GM19025 (cell line): ENCODE data around the gene TSPAN16.

Experiments
- ATAC-seq: cut with Tn5 transposase; IDR thresholded peaks from one replicate; pipeline ENCODE4 v1.9.1; 2021; ENCODE audit warnings: mild to moderate bottlenecking, low read depth, moderate library complexity; ENCODE audit not compliant: unreplicated experiment

TSPAN16 gene

GRCh38 chr19:11295665-11296245 is at the start of gene TSPAN16:
TSPAN16 (plus strand) TSS chr19:11296160; CDS start chr19:11296298, 138 bp downstream.
- no peak for ATAC-seq

GRCh38 chr19:11246941-11247340 is 49.0 kb upstream of the TSPAN16 start:
- no peak for ATAC-seq

- no peak for ATAC-seq
Measured at GRCh38 chr19:11247391-11247790, 48.6 kb upstream of the TSPAN16 start.

- no peak for ATAC-seq
Measured at GRCh38 chr19:11247934-11248333, 48.0 kb upstream of the TSPAN16 start.

- ATAC-seq, result no peak
Measured at GRCh38 chr19:11248852-11249251, 47.1 kb upstream of the TSPAN16 start.

- no peak for ATAC-seq
Measured at GRCh38 chr19:11251217-11251616, 44.7 kb upstream of the TSPAN16 start.

GRCh38 chr19:11251650-11252314 is 44.2 kb upstream of the TSPAN16 start:
- ATAC-seq, result no peak

- ATAC-seq, result no peak
Measured at GRCh38 chr19:11252665-11253355, 43.1 kb upstream of the TSPAN16 start.

- no peak for ATAC-seq
Measured at GRCh38 chr19:11254666-11255065, 41.3 kb upstream of the TSPAN16 start.

GRCh38 chr19:11256189-11256588 is 39.8 kb upstream of the TSPAN16 start:
- no peak for ATAC-seq

- no peak for ATAC-seq
Measured at GRCh38 chr19:11257846-11258380, 38.0 kb upstream of the TSPAN16 start.

- no peak for ATAC-seq
Measured at GRCh38 chr19:11260996-11261395, 35.0 kb upstream of the TSPAN16 start.

- ATAC-seq, result no peak
Measured at GRCh38 chr19:11261431-11261970, 34.5 kb upstream of the TSPAN16 start.

GRCh38 chr19:11261971-11262839 is 33.8 kb upstream of the TSPAN16 start, which contains the start of gene DOCK6:
DOCK6 (minus strand) TSS chr19:11262524; CDS start chr19:11262440, 84 bp downstream.
- peak; percentile 55 for ATAC-seq

GRCh38 chr19:11263726-11264125 is 32.2 kb upstream of the TSPAN16 start:
- no peak for ATAC-seq

GRCh38 chr19:11264452-11265176 is 31.3 kb upstream of the TSPAN16 start:
- no peak for ATAC-seq

- ATAC-seq, result no peak
Measured at GRCh38 chr19:11265177-11265784, 30.7 kb upstream of the TSPAN16 start.

GRCh38 chr19:11265785-11266236 is 30.1 kb upstream of the TSPAN16 start:
- ATAC-seq, result no peak
